Liver (tissue), 3 donors: ENCODE measurements around the gene STRC.
"Not testable (repeated sequence)": the region's sequence is repeated elsewhere in the genome, so short reads cannot be mapped to it uniquely, and the experiment has no call there.

Experiments used
- EGR1 ChIP-seq, 2 donors: IDR thresholded peaks; 2 replicates each; pipeline ENCODE4 v1.6.1; 2016 to 2018; ENCODE audit warnings: antibody characterized with exemption in 2 of 2, low read depth in 2 of 2
- GABPA ChIP-seq, 2 donors: IDR thresholded peaks in 1 of 2; conservative IDR thresholded peaks in 1 of 2; 2 replicates each; pipeline ENCODE4 v1.6.1; 2016; ENCODE audit warnings: antibody characterized with exemption in 2 of 2, mild to moderate bottlenecking in 1 of 2, moderate library complexity in 1 of 2
- HNF4G ChIP-seq: IDR thresholded peaks from 2 replicates; pipeline ENCODE4 v1.6.1; 2016; ENCODE audit warnings: antibody characterized with exemption
- RXRA ChIP-seq, 2 donors: IDR thresholded peaks; 2 replicates each; pipeline ENCODE4 v1.6.1; 2017 to 2018; ENCODE audit warnings: antibody characterized with exemption in 2 of 2, mild to moderate bottlenecking in 1 of 2
- SP1 ChIP-seq: IDR thresholded peaks from 2 replicates; pipeline ENCODE4 v1.6.1; 2018; ENCODE audit warnings: antibody characterized with exemption, mild to moderate bottlenecking
- TF ChIP-seq, protein P1 (sequence below): fragments of 150-350 bp; IDR thresholded peaks from 2 replicates; pipeline ENCODE4 v1.5.1; 2017; ENCODE audit warnings: improper control_type of control experiment, low read depth, low read length; ENCODE audit not compliant: missing input control
- TF ChIP-seq, protein P2 (sequence below): IDR thresholded peaks from 2 replicates; pipeline ENCODE4 v1.6.1; 2016; ENCODE audit warnings: antibody characterized with exemption, mild to moderate bottlenecking
- donor health status: healthy.
- donor health status: healthy.

DNA sequence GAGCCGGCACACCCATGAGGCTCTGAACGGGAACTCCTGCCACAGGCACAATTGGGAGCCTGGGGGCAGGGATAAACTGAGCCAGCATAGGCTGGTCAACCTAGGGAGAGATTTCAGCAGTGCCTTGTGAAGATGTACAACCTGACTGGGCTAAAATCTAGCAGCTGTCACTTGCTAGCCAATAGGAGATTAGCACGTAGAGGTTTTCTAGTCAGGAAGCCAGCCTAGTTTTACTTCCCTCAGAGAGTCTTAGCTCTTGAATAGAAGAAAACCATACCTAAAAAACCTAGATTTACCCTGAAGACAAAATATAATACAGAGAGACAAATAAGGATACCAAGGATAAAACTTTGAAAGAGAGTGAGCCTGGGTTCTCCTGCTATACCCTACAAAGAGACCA, 55.8 kb downstream of the STRC start:
- TF ChIP-seq, protein P1, sequence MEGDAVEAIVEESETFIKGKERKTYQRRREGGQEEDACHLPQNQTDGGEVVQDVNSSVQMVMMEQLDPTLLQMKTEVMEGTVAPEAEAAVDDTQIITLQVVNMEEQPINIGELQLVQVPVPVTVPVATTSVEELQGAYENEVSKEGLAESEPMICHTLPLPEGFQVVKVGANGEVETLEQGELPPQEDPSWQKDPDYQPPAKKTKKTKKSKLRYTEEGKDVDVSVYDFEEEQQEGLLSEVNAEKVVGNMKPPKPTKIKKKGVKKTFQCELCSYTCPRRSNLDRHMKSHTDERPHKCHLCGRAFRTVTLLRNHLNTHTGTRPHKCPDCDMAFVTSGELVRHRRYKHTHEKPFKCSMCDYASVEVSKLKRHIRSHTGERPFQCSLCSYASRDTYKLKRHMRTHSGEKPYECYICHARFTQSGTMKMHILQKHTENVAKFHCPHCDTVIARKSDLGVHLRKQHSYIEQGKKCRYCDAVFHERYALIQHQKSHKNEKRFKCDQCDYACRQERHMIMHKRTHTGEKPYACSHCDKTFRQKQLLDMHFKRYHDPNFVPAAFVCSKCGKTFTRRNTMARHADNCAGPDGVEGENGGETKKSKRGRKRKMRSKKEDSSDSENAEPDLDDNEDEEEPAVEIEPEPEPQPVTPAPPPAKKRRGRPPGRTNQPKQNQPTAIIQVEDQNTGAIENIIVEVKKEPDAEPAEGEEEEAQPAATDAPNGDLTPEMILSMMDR, result not testable (repeated sequence)
- not testable (repeated sequence) for TF ChIP-seq RXRA (IDR thresholded peaks at IDR 0.05); SP1; EGR1 (IDR thresholded peaks at IDR 0.05; ENCODE audit: low read depth in 2 of 2); HNF4G; GABPA (IDR thresholded peaks at IDR 0.05 in 1 of 2, conservative IDR thresholded peaks at IDR 0.05 in 1 of 2)
- TF ChIP-seq, protein P2, sequence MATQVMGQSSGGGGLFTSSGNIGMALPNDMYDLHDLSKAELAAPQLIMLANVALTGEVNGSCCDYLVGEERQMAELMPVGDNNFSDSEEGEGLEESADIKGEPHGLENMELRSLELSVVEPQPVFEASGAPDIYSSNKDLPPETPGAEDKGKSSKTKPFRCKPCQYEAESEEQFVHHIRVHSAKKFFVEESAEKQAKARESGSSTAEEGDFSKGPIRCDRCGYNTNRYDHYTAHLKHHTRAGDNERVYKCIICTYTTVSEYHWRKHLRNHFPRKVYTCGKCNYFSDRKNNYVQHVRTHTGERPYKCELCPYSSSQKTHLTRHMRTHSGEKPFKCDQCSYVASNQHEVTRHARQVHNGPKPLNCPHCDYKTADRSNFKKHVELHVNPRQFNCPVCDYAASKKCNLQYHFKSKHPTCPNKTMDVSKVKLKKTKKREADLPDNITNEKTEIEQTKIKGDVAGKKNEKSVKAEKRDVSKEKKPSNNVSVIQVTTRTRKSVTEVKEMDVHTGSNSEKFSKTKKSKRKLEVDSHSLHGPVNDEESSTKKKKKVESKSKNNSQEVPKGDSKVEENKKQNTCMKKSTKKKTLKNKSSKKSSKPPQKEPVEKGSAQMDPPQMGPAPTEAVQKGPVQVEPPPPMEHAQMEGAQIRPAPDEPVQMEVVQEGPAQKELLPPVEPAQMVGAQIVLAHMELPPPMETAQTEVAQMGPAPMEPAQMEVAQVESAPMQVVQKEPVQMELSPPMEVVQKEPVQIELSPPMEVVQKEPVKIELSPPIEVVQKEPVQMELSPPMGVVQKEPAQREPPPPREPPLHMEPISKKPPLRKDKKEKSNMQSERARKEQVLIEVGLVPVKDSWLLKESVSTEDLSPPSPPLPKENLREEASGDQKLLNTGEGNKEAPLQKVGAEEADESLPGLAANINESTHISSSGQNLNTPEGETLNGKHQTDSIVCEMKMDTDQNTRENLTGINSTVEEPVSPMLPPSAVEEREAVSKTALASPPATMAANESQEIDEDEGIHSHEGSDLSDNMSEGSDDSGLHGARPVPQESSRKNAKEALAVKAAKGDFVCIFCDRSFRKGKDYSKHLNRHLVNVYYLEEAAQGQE, result not testable (repeated sequence)
